Dendritic cell treated with granulocyte-macrophage colony-stimulating factor and Interleukin-4, amounts not matched to agents 40 ng/mL and 50 ng/mL, for 4 days (primary cell): ENCODE data around the gene KIF22.
"Not testable (repeated sequence)": the region's sequence is repeated elsewhere in the genome, so short reads cannot be mapped to it uniquely, and the experiment has no call there.

Source experiments
- H3K27ac Mint-ChIP-seq: one replicate; pipeline ENCODE4 v1.8.0; 2022; ENCODE audit warnings: mild to moderate bottlenecking, mixed read lengths
- H3K27me3 Mint-ChIP-seq: one replicate; pipeline ENCODE4 v1.8.0; 2022; ENCODE audit warnings: mild to moderate bottlenecking, mixed read lengths
- H3K36me3 Mint-ChIP-seq: one replicate; pipeline ENCODE4 v1.8.0; 2022; ENCODE audit warnings: low read depth, mixed read lengths
- H3K4me1 Mint-ChIP-seq: one replicate; pipeline ENCODE4 v1.8.0; 2022; ENCODE audit warnings: low read depth, mixed read lengths
- H3K4me3 Mint-ChIP-seq: one replicate; pipeline ENCODE4 v1.8.0; 2022; ENCODE audit warnings: mild to moderate bottlenecking, moderate library complexity, mixed read lengths
- H3K9me3 Mint-ChIP-seq: one replicate; pipeline ENCODE4 v1.8.0; 2022; ENCODE audit warnings: mixed read lengths
- intact Hi-C: fragments of 100-400 bp; cut with micrococcal nuclease; formaldehyde crosslinking; loops from one replicate; pipeline ENCODE4 v1.15.0; 2022

Gene KIF22

DNA sequence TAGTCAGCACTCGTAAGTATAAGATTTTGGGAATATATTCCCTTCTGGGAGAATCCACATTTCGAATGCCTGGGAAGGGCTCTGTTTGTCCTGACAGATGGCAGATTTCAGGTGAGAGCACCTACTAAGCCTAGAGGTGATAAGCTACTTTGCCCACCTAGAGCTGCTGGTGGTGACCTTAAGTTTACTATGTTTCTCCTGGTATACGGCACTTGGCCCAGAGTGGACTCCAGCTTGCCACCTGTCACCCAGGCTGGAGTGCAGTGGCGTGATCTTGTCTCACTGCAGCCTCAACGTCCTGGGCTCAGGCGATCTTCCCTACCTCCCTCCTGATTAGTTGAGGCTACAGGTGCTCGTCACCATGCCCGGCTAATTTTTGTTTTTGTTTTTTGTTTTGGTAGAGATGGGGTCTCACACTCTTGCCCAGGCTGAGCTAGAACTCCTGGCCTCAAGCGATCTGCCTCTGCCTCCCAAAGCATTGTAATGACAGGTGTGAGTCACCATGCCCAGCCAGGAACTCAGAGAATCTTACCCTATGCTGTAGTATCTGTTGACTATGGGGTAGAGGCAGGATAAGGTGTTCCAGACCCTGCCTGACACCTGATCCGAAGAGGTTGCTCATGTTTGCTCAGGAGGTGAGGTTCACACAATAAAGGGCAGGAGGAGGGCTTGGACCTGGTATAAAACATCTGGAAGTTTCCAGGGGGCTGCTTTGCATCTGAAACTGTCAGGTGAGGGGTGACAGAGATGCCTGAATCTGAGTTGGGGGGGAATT lies 12.8 kb upstream of the KIF22 start, which contains the start of gene ZG16:
TSS of gene ZG16 (plus strand) at position 681 of the 775 bp plus-strand sequence. CDS start 1,011 bp downstream, outside the sequence.
- intact Hi-C loops = no loop called here
- Mint-ChIP-seq H3K4me1 (peaks cover 19% of the 10 kb centered on the region), H3K27ac (peak within 1 kb of the TSS; percentile 51), H3K27me3 (peaks cover 10% of the 10 kb centered on the region), H3K36me3 (no peaks in the 10 kb centered on the region), H3K9me3 (no peaks in the 10 kb centered on the region), H3K4me3 (no peak within 1 kb of the TSS)

DNA sequence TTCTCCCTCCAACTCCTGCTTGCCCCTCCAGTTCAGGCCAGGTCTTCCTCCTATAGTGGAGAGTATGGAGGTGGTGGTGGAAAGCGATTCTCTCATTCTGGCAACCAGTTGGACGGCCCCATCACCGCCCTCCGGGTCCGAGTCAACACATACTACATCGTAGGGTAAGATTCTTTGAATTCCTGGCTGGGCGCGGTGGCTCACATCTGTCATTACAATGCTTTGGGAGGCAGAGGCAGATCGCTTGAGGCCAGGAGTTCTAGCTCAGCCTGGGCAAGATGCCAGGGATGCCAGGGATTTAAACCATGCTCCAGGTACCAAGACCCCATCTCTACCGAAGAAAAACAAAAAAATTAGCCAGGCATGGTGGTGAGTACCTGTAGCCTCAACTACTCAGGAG lies 11.1 kb upstream of the KIF22 start:
- no peaks in the 10 kb centered on the region for H3K36me3 Mint-ChIP-seq
- H3K4me3 Mint-ChIP-seq = no peak overlapping the region
- H3K27ac Mint-ChIP-seq = peak overlapping the region; percentile 51
- no peaks in the 10 kb centered on the region for H3K9me3 Mint-ChIP-seq
- H3K4me1 Mint-ChIP-seq = peaks cover 12% of the 10 kb centered on the region
- intact Hi-C loops = no loop called here
- H3K27me3 Mint-ChIP-seq = peaks cover 10% of the 10 kb centered on the region

DNA sequence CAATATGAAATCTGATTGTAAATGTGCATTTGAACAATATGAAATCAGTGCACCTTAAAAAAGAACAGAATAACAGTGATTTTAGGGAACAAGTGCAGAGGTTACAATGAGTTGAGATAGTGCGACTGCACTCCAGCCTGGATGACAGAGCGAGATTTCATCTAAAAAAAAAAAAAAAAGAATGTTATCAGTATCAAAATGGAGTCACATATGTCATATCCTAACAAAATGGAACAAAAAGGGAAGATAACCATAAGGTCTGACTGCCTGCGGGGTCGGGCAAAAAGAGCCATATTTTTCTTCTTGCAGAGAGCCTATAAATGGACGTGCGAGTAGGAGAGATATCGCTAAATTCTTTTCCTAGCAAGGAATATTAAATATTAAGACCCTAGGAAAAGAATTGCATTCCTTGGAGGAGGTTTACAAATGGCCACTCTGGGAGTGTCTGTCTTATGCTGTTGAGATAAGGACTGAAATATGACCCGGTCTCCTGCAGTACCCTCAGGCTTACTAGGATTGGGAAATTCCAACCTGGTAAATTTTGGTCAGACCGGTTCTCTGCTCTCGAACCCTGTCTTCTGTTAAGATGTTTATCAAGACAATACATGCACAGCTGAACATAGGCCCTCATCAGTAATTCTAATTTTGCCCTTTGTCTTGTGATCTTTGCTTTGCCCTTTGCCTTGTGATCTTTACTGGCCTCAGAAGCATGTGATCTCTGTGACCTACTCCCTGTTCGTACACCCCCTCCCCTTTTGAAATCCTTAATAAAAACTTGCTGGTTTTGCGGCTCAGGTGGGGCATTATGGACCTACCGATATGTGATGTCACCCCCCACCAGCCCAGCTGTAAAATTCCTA lies 7.2 kb upstream of the KIF22 start:
- not testable (repeated sequence) for H3K27ac Mint-ChIP-seq
- intact Hi-C loops = loop anchor here (5.0 kb wide), 1 partner anchor 36 kb away; the partner anchor contains the start of gene C16orf54

DNA sequence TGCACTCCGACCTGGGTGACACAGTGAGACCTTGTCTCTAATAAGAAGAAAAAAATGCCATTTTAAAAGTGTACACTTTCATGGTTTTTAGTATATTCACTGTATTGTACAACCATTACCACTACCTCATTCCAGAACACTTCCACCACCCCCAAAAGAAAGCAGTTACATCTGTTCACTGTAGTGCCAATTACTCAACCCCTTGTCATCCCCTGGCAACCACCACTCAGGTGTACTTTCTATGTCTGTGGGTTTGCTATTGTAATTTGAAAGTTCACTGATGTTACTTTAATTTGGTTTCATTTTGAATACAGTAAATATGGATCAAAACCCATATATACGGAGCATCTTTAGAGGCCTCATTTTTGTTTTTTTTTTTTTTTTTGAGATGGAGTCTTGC lies 6.4 kb upstream of the KIF22 start:
- no peak overlapping the region for H3K4me3 Mint-ChIP-seq
- H3K27me3 Mint-ChIP-seq = peaks cover 6% of the 10 kb centered on the region
- intact Hi-C loops = loop anchor here (5.0 kb wide), 1 partner anchor 37 kb away; the partner anchor contains the start of gene C16orf54
- no peaks in the 10 kb centered on the region for H3K36me3 Mint-ChIP-seq
- no peaks in the 10 kb centered on the region for H3K9me3 Mint-ChIP-seq
- peaks cover 26% of the 10 kb centered on the region for H3K4me1 Mint-ChIP-seq
- H3K27ac Mint-ChIP-seq = no peak overlapping the region

More for the DNA sequence above, 7.2 kb upstream of the KIF22 start:
- H3K9me3 Mint-ChIP-seq, H3K36me3 Mint-ChIP-seq, H3K4me3 Mint-ChIP-seq: not testable (repeated sequence)
- Mint-ChIP-seq H3K4me1 (peaks cover 21% of the 10 kb centered on the region), H3K27me3 (peaks cover 12% of the 10 kb centered on the region)

DNA sequence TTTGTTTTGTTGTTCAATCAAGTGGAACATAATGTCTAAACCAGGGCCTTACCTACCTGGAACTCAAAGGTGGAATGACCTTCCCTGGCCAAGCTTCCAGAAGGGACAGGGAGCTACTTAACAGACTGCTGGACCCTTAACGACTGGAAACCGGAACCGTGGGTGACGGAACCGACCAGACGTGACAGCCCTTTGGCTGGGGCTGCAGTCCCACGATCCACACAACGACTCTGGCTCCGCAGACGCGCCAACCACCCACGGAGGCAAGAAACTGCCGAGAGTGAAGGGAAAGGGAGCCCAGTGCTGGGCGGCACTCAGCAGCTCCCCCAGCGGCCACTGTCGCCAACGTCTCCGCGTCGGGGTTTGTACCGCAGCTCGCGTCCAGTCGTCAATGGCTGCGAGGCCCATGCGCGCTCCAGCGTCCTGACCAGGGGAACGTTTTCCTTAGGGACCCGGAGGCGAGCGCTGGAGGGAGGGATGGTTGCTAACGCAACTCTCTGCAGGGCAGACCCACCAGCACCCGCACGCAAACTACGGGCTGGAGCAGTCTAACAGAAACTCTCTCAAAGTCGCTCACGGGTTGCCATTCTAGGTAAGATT lies 5.5 kb upstream of the KIF22 start:
- H3K4me1 Mint-ChIP-seq = peaks cover 31% of the 10 kb centered on the region
- H3K27me3 Mint-ChIP-seq = peaks cover 4% of the 10 kb centered on the region
- no peaks in the 10 kb centered on the region for H3K9me3 Mint-ChIP-seq
- intact Hi-C loops = loop anchor here (5.0 kb wide), 1 partner anchor 38 kb away; the partner anchor contains the start of gene C16orf54
- no peaks in the 10 kb centered on the region for H3K36me3 Mint-ChIP-seq
- H3K4me3 Mint-ChIP-seq = peak overlapping the region; percentile 42
- peak overlapping the region; percentile 42 for H3K27ac Mint-ChIP-seq

DNA sequence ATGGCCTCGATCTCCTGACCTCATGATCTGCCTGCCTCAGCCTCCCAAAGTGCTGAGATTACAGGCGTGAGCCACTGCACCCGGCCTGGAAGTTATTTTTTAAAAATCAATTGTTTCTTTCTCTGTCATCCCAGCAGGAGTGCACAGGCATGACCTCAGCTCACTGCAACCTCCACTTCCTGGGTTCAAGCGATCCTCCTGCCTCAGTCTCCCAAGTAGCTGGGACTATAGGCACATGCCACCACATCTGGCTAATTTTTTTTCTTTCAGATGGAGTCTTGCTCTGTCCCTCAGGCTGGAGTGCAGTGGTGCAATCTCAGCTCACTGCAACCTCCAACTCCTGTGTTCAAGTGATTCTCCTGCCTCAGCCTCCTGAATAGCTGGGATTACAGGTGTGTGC lies 3.4 kb upstream of the KIF22 start:
- H3K27me3 Mint-ChIP-seq, H3K4me3 Mint-ChIP-seq, H3K36me3 Mint-ChIP-seq, H3K27ac Mint-ChIP-seq, H3K9me3 Mint-ChIP-seq, intact Hi-C loops: not testable (repeated sequence)
- peaks cover 30% of the 10 kb centered on the region for H3K4me1 Mint-ChIP-seq

DNA sequence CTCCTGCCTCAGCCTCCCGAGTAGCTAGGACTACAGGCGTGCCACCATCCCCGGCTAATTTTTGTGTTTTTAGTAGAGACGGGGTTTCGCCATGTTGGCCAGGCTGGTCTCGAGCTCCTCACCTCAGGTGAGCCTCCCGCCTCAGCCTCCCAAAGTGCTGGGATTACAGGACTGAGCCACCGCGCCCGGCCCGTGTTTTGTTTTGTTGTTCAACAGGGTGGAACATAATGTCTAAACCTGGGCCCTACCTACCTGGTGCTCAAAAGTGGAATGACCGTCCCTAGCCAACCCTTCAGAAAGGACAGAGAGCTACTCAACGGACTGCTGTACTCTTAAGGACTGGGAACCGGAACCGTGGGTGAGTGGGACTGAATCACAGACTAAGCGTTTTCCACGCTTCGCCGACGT lies 772 bp upstream of the KIF22 start:
- H3K27ac Mint-ChIP-seq = peak overlapping the region; percentile 77
- intact Hi-C loops = loop anchor here (1.0 to 5.0 kb wide), 3 partner anchors 16 to 62 kb away; partner anchors contain the start of gene PAGR1

DNA sequence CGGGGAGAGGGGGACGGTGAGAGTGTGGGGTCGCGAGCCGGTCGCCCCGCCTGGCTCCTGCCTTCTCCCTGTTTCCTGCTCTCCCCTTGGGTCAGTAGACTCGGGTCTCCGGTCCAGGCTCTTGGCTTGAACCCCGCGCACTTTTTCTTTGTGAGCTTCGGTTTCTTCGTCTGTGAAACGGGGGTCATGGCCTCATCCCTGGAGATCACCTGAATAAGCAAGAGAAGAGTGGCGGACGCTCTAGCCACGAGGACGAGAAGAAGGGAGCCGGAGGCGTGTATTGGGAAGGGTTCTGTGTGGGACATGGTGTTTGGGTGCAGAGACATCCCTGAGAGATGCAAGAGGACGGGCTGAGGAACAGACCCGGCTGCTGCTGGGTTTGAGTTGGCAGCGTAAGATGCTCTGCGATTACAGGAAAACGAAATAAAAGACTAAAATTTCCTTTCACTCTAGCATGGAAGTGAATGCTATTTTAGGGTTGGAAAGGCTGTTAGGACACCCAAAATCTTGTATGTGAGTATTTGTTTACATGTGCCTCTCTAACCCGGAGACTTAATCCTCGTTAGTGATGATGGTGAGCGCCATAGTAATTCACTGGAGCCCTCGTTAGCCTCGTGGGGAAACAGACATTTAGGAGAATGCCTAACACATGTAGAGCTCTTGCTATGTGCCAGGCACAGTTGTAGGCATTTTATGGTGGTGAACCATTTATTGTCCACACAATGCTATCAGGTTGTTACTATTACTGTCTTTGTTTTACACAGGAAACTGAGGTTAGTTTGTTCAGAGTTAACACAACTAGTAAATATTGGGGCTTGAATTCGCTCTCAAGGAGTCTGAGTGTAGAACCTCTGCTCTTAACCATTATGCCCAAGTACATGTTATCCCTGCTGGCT lies 646 bp downstream of the KIF22 start:
- H3K4me1 Mint-ChIP-seq = peaks cover 45% of the 10 kb centered on the region
- peaks cover 10% of the 10 kb centered on the region for H3K36me3 Mint-ChIP-seq
- intact Hi-C loops = loop anchor here (1.0 to 5.0 kb wide), 3 partner anchors 14 to 64 kb away; partner anchors contain the start of gene PAGR1
- H3K4me3 Mint-ChIP-seq = peak overlapping the region; percentile 81
- peak overlapping the region; percentile 77 for H3K27ac Mint-ChIP-seq
- H3K27me3 Mint-ChIP-seq = no peaks in the 10 kb centered on the region
- H3K9me3 Mint-ChIP-seq = no peaks in the 10 kb centered on the region

More for the DNA sequence above, 772 bp upstream of the KIF22 start:
- Mint-ChIP-seq H3K36me3 (peaks cover 10% of the 10 kb centered on the region), H3K4me3 (peak overlapping the region; percentile 81), H3K4me1 (peaks cover 50% of the 10 kb centered on the region), H3K27me3 (peaks cover 4% of the 10 kb centered on the region), H3K9me3 (no peaks in the 10 kb centered on the region)

DNA sequence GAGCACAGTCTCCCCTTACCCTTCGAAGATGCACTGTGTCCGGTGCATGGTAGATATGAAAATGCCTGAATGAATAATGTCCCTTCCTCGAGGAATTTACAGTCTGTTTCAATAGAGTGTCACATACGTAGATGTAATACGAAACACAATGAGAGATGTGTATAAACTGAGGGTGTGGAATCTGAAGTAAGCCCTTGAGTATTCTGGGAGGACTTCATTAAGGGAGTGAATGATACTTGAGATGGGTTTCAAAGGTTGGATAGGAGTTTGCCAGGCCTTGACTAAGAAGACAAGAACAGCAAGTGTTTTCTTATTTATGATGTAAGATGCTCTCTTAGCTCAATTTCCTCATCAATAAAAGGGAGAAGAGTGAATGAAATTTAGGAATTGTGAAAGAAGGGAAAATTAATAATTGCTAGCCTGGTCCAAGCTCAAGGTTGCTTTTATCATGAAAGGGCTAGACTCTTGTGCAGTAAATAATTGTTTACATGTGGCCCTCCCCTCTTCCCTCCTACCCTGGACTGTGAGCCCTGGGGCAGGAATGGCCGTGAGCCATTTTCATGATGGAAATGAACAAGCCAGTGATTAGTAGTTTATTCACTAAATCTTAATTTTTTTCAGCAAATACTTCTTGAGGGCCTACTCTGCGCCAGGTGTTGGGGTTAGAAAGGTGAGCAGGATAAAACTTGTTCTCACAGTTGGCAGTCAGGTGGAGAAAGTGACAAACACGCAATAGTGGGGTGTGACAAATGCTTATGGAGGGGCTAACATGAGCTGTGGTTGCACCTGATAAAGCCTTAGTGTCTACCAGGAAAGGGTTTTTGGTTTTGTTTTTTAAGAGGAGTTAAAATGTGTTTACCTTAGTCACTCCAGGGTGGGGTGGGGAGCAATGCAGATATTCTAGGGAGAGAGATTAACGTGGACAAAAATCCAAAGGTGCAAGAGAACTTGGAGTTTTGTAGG lies 1.6 kb downstream of the KIF22 start:
- H3K9me3 Mint-ChIP-seq = no peaks in the 10 kb centered on the region
- H3K4me1 Mint-ChIP-seq = peaks cover 45% of the 10 kb centered on the region
- peaks cover 17% of the 10 kb centered on the region for H3K36me3 Mint-ChIP-seq
- no peak overlapping the region for H3K27ac Mint-ChIP-seq
- no peaks in the 10 kb centered on the region for H3K27me3 Mint-ChIP-seq
- intact Hi-C loops = loop anchor here (2.0 to 5.0 kb wide), 2 partner anchors 25 to 65 kb away; partner anchors contain the start of gene PAGR1
- H3K4me3 Mint-ChIP-seq = no peak overlapping the region

DNA sequence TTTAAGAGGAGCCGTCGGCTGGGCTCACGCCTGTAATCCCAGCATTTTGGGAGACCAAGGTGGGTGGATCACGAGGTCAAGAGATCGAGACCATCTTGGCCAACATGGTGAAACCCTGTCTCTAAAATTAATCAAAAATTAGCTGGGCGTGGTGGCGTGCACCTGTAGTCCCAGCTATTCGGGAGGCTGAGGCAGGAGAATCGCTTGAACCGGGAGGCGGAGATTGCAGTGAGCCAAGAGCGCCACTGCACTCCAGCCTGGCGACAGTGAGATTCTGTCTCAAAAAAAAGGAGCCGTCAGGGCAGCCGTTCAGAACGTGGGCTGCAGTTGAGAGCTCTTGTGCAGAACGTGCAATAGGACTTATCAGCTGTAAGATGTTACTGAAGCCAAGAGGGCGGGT lies 2.6 kb downstream of the KIF22 start:
- peaks cover 45% of the 10 kb centered on the region for H3K4me1 Mint-ChIP-seq
- not testable (repeated sequence) for H3K4me3 Mint-ChIP-seq, H3K27me3 Mint-ChIP-seq, H3K27ac Mint-ChIP-seq, H3K9me3 Mint-ChIP-seq
- intact Hi-C loops = loop anchor here (5.0 kb wide), 1 partner anchor 66 kb away; no protein-coding TSS in a partner anchor
- H3K36me3 Mint-ChIP-seq = peaks cover 27% of the 10 kb centered on the region

DNA sequence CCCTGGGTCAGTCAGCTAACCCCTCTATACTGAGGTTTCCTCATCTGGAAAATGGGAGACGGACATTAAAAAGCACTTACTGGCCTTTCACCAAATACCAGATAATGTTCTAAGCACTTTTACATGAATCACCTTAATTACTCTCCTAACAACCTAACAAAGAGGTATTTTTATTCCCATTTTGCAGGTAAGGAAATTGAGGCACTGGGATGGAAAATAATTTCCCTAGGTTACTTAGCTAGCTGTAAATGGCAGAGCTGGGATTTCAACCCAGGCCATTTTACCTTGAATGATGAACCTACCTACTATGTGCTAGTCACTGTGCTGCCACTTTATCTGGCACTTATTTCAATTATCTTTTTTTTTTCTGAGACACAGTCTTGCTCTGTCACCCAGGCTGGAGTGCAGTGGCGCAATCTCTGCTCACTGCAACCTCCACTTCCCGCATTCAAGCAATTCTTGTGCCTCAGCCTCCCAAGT lies 3.7 kb downstream of the KIF22 start:
- Mint-ChIP-seq H3K27me3 (no peaks in the 10 kb centered on the region), H3K9me3 (no peaks in the 10 kb centered on the region), H3K27ac (peak overlapping the region; percentile 40), H3K36me3 (peaks cover 38% of the 10 kb centered on the region), H3K4me3 (no peak overlapping the region), H3K4me1 (peaks cover 40% of the 10 kb centered on the region)
- intact Hi-C loops = loop anchor here (5.0 kb wide), 1 partner anchor 67 kb away; no protein-coding TSS in a partner anchor

DNA sequence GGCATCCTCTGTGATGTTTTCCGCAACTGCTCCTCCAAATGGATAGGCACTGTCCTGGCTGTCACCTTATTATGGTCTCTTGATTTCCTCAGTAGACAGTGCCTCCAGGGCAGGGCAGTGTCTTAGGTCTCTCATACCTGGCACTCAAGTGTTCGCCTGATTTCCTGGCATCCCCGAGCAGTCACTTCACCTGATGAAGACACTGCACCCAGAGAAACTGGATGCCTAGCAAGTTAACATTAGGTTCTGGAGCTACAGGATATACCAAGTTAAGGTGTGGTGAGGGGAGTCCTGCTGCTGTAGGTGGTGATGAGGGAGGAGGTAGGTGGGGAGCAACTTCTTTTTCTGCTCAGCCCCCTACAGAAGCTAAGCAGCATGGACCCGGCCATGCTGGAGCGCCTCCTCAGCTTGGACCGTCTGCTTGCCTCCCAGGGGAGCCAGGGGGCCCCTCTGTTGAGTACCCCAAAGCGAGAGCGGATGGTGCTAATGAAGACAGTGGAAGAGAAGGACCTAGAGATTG lies 11.9 kb downstream of the KIF22 start:
- intact Hi-C loops = no loop called here
- Mint-ChIP-seq H3K9me3 (no peaks in the 10 kb centered on the region), H3K27ac (no peak overlapping the region), H3K4me3 (no peak overlapping the region), H3K27me3 (no peaks in the 10 kb centered on the region), H3K4me1 (peaks cover 32% of the 10 kb centered on the region), H3K36me3 (peaks cover 75% of the 10 kb centered on the region)
